Activated T-cell treated with anti-CD3 and anti-CD28 coated beads, Interleukin-2, amount 50 U/mL, for 72 hours (primary cell): ENCODE measurements around the gene SSTR4. TPM values are rescaled to one million over a fixed set of nuclear protein-coding genes. Genes with fewer than 3 reads are reported as not detected.

ENCODE experiments used
- ATAC-seq, 2 donors: fragments of 150-1000 bp; cut with Tn5 transposase; replicated peaks in 1 of 2; 2 replicates each; pipeline ENCODE4 v1.10.0; 2021; ENCODE audit warnings: moderate library complexity in 2 of 2, mild to moderate bottlenecking in 1 of 2
- DNase-seq, 2 donors: peaks; one replicate each; pipeline ENCODE4 v3.0.0; 2021 to 2022; ENCODE audit warnings: mixed read lengths in 1 of 2
- H3K27ac Mint-ChIP-seq: one replicate; pipeline ENCODE4 v1.8.0; 2022; ENCODE audit warnings: mild to moderate bottlenecking, moderate library complexity, mixed read lengths
- H3K27me3 Mint-ChIP-seq: one replicate; pipeline ENCODE4 v1.8.0; 2022; ENCODE audit warnings: low read depth, mixed read lengths
- H3K36me3 Mint-ChIP-seq, 2 donors: one replicate each; pipeline ENCODE4 v1.8.0; 2022; ENCODE audit warnings: mixed read lengths in 2 of 2, mild to moderate bottlenecking in 1 of 2; ENCODE audit not compliant: insufficient read depth in 2 of 2
- H3K4me1 Mint-ChIP-seq: one replicate; pipeline ENCODE4 v1.8.0; 2022; ENCODE audit warnings: low read depth, mixed read lengths
- H3K4me3 Mint-ChIP-seq, 2 donors: one replicate each; pipeline ENCODE4 v1.8.0; 2022; ENCODE audit warnings: mild to moderate bottlenecking in 2 of 2, mixed read lengths in 2 of 2, moderate library complexity in 2 of 2
- H3K9me3 Mint-ChIP-seq, 2 donors: one replicate each; pipeline ENCODE4 v1.8.0; 2022; ENCODE audit warnings: mixed read lengths in 2 of 2
- total RNA-seq, 2 donors: library from RNA; stranded (reverse); gene quantifications; one replicate each; pipeline ENCODE4 v1.2.3, GENCODE V29; 2022

Gene SSTR4
- total RNA-seq, 2 donors from 2014 or later: not detected

DNA sequence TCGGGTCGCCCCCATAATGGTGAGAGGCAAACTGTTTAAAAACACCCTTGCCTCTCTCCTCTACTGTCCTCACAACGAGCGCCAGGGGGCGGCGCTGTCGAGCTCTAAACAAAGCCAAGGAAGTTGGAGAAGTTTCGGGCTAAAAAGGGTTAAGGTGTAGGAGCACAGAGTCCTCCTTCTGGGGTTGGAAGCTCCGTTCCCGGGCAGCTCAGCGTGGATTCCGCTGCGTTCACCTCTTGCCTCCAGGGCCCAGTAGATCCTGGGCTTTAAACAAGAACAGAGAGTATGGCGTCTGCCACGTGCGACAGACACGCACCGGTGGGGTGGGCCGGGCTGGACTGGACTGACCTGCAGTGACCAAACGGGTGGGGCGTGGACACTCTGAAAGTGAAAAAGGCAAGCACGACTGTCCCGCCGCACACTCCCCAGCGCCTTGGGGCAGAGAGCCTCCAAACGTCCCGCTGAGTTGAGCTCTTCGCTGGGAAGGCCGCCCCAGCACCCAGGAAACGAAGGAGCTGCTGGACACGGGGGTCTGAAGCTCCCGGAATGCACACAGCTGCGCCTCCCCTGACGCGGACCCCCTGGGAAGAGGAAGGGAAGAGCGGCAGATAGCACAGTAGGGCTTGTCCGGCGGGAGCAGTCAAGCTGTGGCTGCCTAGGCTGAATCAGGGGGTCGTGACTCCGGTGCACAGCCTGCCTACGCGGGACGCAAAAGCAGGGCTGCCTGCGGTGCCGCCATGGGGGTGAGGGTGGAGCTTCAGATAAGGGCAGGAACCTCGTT lies 15.9 kb downstream of the SSTR4 start:
- Mint-ChIP-seq H3K4me3 (peak overlapping the region; percentile 39 to 49), H3K9me3 (no peaks in the 10 kb centered on the region), H3K36me3 (peaks cover 2% of the 10 kb centered on the region in 2 donors), H3K4me1 (peaks cover 7% of the 10 kb centered on the region), H3K27me3 (peaks cover 52% of the 10 kb centered on the region), H3K27ac (no peak overlapping the region)
- ATAC-seq (peak; percentile 24 to 34), DNase-seq (peak; percentile 47 to 69)

DNA sequence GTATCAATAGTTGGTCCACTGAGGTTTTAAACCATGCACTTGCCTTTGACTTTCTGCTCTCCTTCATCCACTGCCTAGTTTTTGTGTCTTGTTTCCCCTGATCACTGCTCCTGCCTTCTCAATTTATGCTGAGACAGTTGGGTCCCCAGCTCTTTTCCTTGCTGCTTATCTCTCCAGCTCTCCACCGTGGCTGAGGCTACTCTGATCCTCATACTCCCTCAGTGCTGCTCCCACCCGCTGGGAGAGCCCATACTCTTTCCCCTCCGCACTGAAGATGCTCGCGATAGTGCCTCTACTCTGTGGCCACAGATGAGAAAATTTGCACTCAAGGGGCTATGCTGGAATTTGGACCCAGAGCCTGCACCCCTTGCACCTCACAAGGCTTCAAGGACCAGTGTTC lies 17.8 kb downstream of the SSTR4 start:
- no peak for ATAC-seq
- H3K27me3 Mint-ChIP-seq: peaks cover 39% of the 10 kb centered on the region
- H3K27ac Mint-ChIP-seq: no peak overlapping the region
- H3K9me3 Mint-ChIP-seq: no peaks in the 10 kb centered on the region
- peaks cover 0 to 2% of the 10 kb centered on the region in 2 donors for H3K36me3 Mint-ChIP-seq
- no peak for DNase-seq
- peaks cover 7% of the 10 kb centered on the region for H3K4me1 Mint-ChIP-seq
- H3K4me3 Mint-ChIP-seq: no peak overlapping the region

DNA sequence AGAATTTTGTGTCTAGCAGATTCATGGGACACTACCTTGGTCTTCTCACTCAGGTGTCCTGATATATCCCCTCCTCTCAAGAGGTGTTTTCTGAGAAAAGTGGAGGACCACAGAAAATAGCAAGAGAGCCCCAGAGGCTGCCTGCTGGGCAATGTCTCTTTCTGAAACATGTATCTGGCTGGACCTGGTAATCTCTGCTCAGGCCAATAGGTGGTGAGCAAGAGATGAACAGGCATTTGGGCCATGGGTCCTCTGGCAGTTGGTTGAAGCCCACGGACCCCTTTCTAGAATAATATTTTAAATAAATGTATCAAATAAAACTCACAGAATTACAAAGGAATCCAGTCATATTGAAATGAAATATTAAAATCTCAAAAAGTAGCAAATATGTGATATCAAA lies 23.1 kb downstream of the SSTR4 start:
- H3K27ac Mint-ChIP-seq: no peak overlapping the region
- H3K4me3 Mint-ChIP-seq: no peak overlapping the region
- H3K27me3 Mint-ChIP-seq: peaks cover 13% of the 10 kb centered on the region
- DNase-seq (no peak), ATAC-seq (no peak)
- no peaks in the 10 kb centered on the region for H3K9me3 Mint-ChIP-seq
- no peaks in the 10 kb centered on the region for H3K4me1 Mint-ChIP-seq
- no peaks in the 10 kb centered on the region for H3K36me3 Mint-ChIP-seq

DNA sequence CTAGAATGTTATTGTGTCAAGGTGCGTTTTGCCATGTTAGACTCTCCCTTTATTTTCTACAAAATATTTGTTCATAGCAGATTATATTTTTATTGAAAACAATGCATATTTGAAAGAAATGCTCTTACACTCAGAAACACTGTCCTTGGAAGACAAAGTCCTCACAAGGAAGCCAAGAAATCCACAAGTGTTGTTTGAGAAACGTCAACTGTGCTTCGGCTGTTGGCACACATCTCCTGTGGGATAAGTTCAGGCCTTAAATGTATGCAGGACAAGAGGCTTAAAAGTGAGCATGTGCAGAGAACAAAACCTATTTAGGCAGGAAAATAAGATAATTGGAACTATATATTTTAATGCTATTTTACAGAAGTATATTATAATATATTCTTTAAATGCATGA lies 23.9 kb downstream of the SSTR4 start:
- H3K9me3 Mint-ChIP-seq: no peaks in the 10 kb centered on the region
- no peak overlapping the region for H3K27ac Mint-ChIP-seq
- H3K36me3 Mint-ChIP-seq: no peaks in the 10 kb centered on the region
- peaks cover 7% of the 10 kb centered on the region for H3K27me3 Mint-ChIP-seq
- H3K4me3 Mint-ChIP-seq: no peak overlapping the region
- ATAC-seq (no peak), DNase-seq (no peak)
- no peaks in the 10 kb centered on the region for H3K4me1 Mint-ChIP-seq

DNA sequence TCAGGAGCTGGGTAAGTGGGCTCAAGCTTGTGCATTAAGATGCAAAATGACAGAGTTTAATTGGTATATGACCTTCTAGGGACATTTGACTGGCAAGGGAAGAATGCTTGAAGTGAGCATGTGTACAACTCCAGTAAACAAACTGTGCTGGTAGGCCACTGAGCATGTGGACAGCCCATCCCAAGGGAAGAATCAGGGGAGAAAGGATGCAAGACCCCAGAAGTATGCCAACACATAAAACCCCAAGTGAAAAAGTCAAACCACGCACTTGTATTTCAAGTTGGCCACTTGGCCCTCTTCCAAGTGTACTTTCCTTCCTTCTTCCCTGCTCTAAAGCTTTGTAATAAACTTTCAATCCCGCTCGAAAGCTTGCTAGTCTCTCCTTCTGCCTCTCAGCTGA lies 24.7 kb downstream of the SSTR4 start:
- no peak for ATAC-seq
- peaks cover 7% of the 10 kb centered on the region for H3K27me3 Mint-ChIP-seq

DNA sequence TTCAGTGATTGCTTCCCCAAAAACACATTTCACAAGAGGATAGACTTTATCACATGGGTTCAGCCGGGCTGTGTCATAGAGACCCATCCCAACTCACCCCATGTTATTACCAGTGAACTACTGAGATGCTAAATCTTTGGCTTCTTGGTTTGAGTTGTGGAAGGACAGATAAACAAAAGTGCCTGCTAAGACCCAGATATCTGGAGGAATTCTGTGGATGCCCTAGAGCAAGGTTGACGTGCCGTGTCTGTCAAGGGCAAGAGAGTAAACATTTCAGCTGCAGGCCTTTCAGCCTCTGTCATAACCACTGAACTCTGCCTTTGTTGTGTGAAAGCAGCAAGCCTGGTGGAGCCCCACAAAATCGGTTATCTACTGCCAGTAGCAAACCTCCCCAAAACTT lies 25.5 kb downstream of the SSTR4 start:
- Mint-ChIP-seq H3K4me1 (no peaks in the 10 kb centered on the region), H3K36me3 (no peaks in the 10 kb centered on the region), H3K4me3 (no peak overlapping the region), H3K27ac (no peak overlapping the region), H3K27me3 (peaks cover 2% of the 10 kb centered on the region), H3K9me3 (no peaks in the 10 kb centered on the region)
- ATAC-seq: no peak
- DNase-seq: no peak

More for the DNA sequence above, 24.7 kb downstream of the SSTR4 start:
- Mint-ChIP-seq H3K27ac (no peak overlapping the region), H3K9me3 (no peaks in the 10 kb centered on the region), H3K4me3 (no peak overlapping the region), H3K4me1 (no peaks in the 10 kb centered on the region), H3K36me3 (no peaks in the 10 kb centered on the region)
- DNase-seq: no peak

DNA sequence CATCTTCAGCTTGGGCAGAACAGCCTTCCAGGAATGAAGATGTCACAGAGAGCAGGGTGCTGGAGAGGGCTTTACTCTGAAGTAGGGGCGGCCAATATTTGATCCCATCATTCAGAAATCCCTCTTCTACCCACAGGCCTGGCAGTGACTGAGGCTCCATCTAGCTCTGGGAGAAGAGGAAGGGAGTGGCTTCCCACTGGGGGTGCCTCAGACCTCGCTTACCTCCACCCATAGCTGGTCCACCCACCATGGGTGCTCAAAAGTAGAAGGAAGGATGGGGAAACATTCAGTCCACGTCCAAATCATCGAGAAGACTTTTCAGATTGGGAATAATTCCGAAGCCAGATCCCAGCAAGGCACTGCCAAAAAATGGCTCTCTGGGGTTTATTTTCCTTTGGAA lies 26.1 kb downstream of the SSTR4 start:
- H3K27me3 Mint-ChIP-seq: no peaks in the 10 kb centered on the region
- no peak overlapping the region for H3K4me3 Mint-ChIP-seq
- ATAC-seq: no peak
- DNase-seq: no peak
- no peaks in the 10 kb centered on the region for H3K36me3 Mint-ChIP-seq
- no peaks in the 10 kb centered on the region for H3K9me3 Mint-ChIP-seq
- H3K4me1 Mint-ChIP-seq: no peaks in the 10 kb centered on the region
- H3K27ac Mint-ChIP-seq: no peak overlapping the region

DNA sequence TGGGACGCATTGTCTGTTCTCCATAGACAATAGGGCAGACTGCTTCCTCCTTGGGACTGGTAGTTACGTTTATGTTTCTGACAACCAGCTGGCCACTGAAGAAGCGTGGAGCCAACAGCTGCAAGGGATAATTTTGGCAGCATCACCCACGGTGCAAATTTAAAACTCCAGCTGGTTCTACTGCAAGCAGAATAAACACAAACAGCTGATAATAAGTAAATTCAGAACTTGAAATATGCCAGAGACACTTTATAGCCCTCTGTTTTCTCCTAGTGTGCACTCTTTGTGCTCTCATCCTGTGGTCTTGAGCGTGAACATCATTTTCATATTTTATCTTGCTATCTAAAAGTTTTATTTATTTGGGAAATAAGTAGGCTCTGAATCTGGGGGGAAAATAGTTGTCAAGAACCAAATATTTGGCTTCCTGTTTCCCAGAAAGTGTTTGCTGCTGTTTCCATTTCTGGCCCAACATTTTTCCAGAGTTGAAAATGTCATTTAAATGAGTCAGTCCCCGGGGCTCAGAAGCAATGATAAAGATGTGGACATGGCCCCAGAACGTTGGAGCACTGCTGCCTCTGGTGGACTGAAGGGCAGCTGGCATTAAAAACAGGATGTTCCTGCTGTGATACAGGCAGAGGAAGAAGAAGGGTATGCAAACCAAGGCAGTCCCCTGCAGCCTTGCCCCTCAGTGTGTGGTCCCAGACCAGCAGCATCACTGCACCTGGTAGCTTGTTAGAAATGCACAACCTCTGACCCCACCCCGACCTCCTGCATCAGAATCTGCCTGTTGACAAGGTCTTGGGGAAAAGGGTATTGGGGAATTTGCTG lies 26.8 kb downstream of the SSTR4 start:
- H3K27me3 Mint-ChIP-seq: no peaks in the 10 kb centered on the region
- H3K4me3 Mint-ChIP-seq: no peak overlapping the region
- H3K9me3 Mint-ChIP-seq: no peaks in the 10 kb centered on the region
- H3K27ac Mint-ChIP-seq: no peak overlapping the region
- ATAC-seq (no peak), DNase-seq (no peak)
- H3K4me1 Mint-ChIP-seq: no peaks in the 10 kb centered on the region
- H3K36me3 Mint-ChIP-seq: no peaks in the 10 kb centered on the region

DNA sequence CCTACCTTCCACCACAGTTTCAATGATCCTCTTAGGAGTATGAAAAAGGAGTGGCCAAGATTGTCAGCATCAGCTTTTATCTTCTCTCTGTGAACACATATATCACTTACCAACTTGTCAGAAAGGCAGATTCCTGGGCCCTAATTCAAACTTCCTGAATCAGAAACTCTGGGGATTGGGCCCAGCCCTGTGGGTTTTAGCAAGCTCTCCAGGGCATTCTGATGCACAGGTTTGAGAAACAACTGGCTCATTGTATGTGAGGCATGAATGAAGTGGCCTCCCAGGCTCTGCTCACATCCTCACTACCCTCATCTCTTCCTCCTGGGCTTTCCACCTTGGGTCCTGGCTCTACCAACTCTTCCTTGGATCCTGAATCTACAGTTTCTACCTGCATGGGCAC lies 27.5 kb downstream of the SSTR4 start:
- no peak for DNase-seq
- Mint-ChIP-seq H3K36me3 (no peaks in the 10 kb centered on the region), H3K9me3 (no peaks in the 10 kb centered on the region), H3K4me3 (no peak overlapping the region), H3K27ac (no peak overlapping the region), H3K4me1 (no peaks in the 10 kb centered on the region), H3K27me3 (no peaks in the 10 kb centered on the region)
- ATAC-seq: no peak

DNA sequence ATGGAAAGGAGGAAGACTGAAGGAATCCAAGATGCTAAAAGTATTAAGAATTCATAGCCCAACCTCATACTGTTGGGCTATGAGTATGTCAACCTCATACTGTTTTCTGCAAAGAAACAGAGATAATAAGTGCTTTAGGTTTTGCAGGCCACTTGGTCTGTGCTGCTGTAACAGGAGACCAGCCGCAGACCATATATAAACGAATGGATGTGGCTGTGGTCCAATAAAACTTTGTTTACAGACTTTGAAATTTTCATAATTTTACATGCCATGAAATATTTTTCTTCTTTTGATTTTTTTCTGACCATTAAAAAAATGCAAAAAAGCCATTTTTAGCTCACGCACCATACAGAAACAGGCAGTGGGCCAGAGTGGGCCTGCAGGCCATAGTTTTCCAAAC lies 28.1 kb downstream of the SSTR4 start:
- DNase-seq (no peak), ATAC-seq (no peak)
- Mint-ChIP-seq H3K4me3 (no peak overlapping the region), H3K9me3 (no peaks in the 10 kb centered on the region), H3K36me3 (no peaks in the 10 kb centered on the region), H3K27me3 (no peaks in the 10 kb centered on the region), H3K27ac (no peak overlapping the region), H3K4me1 (no peaks in the 10 kb centered on the region)

DNA sequence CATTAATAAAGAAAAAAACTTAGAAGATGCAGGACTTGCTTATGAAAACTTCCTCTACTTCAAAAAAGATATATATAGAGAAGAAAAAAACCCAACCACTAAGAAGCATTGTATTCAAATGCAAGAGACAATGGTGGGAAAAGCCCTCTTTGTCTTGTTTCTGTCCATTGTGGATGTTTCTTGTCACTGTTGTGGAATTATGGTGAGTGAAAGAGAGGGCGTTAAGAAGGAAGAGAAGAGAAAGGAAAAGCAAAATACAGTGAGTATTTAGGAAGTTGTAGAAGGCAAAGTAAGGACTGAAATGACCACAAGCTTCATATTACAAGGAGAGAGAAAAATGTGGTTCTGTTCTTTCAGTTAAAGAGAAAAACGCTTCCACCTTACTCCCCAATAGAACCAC lies 28.5 kb downstream of the SSTR4 start:
- DNase-seq (no peak), ATAC-seq (no peak)
- no peaks in the 10 kb centered on the region for H3K9me3 Mint-ChIP-seq
- H3K27ac Mint-ChIP-seq: no peak overlapping the region
- no peaks in the 10 kb centered on the region for H3K36me3 Mint-ChIP-seq
- H3K27me3 Mint-ChIP-seq: no peaks in the 10 kb centered on the region
- H3K4me3 Mint-ChIP-seq: no peak overlapping the region
- H3K4me1 Mint-ChIP-seq: no peaks in the 10 kb centered on the region

DNA sequence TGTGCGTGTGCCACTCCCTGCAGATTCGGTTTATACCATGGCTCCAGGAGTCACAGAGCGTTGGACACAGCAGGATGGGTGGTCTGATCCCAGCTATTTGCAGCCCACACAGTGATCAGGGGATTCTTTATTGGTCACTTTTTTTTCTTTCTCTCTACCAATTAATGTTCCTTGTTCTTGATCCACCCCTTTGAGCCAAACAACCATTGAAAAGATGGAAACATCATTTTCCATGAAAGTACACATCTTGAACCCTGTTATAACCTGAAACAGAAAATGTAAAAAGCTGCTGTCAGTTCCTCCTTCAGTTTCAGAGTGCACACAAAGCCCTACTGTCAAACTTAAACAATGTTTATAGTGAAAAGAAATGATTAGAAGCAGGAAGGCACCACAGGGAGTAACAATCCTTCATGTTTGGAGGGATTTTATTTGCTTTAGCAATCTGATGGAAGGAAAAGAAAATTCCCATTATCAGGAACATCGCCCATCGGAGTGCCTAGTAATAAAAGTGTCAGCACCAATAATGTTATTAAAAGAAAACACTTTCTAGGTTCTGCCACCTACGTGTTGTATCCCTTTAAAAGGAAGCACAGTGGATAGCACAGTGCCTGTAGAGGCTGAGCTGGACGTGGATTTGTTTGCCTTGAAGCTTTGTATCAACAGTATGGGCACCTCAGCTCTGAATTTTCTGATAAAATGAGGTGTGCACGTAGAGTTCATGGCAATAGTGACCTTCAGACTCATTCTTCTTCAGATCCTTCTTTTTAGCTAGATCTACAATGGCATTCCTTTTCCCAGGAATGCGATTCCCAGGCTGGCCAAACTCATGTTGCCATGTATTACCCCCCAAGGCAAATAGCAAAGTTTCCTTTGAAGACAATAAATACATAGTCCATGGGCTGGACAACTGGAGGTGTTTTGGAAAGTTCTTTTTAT lies 30.4 kb downstream of the SSTR4 start:
- H3K36me3 Mint-ChIP-seq: no peaks in the 10 kb centered on the region
- no peak overlapping the region for H3K4me3 Mint-ChIP-seq
- H3K27me3 Mint-ChIP-seq: no peaks in the 10 kb centered on the region
- no peak overlapping the region for H3K27ac Mint-ChIP-seq
- H3K4me1 Mint-ChIP-seq: no peaks in the 10 kb centered on the region
- DNase-seq (no peak), ATAC-seq (no peak)
- H3K9me3 Mint-ChIP-seq: no peaks in the 10 kb centered on the region

DNA sequence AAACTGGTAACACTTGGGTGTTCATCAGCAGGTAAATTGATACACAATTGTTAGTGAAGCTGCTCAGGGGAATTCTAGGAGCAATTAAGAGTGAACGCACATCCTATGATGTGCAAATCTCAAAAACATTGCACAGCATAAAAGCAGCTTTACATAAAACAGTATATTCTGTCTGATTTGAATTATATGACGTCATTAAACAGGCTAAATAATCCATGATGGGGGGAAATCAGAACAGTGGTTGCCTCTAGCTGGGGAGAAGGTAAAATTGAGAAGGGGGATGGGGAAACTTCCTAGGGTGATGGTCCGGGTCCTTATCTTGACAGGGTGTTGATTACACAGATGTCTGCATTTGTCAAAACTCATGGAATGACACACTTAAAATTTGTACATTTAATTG lies 31.7 kb downstream of the SSTR4 start:
- no peak overlapping the region for H3K4me3 Mint-ChIP-seq
- no peaks in the 10 kb centered on the region for H3K36me3 Mint-ChIP-seq
- no peaks in the 10 kb centered on the region for H3K9me3 Mint-ChIP-seq
- ATAC-seq (no peak), DNase-seq (no peak)
- no peak overlapping the region for H3K27ac Mint-ChIP-seq
- no peaks in the 10 kb centered on the region for H3K27me3 Mint-ChIP-seq
- no peaks in the 10 kb centered on the region for H3K4me1 Mint-ChIP-seq
